Measurements from ENCODE around the gene ITPR1. TPM values are rescaled to one million over a fixed set of nuclear protein-coding genes. Genes with fewer than 3 reads are reported as not detected.

The ITPR1 gene
- polyA plus RNA-seq, 1 donor: 12.7 TPM

- no peak for DNase-seq
- no peaks in the 10 kb centered on the region for H3K4me1 ChIP-seq (ENCODE audit: control insufficient read depth, insufficient read depth, low read length)
- WGBS (ENCODE audit: insufficient coverage, low lambda C conversion rate): 80% methylated on average over 2 of the region's 3 CpGs
- H3K36me3 ChIP-seq (ENCODE audit: control insufficient read depth, insufficient read depth, low read length): no peaks in the 10 kb centered on the region
- no peak overlapping the region for H3K27ac ChIP-seq (ENCODE audit: low read length)
- H3K27me3 ChIP-seq (ENCODE audit: control insufficient read depth, insufficient read depth, low read length): peaks cover 15% of the 10 kb centered on the region
- no peaks in the 10 kb centered on the region for H3K9me3 ChIP-seq (ENCODE audit: control insufficient read depth, low read depth, low read length)
- H3K4me3 ChIP-seq (ENCODE audit: low read length): no peak overlapping the region
Measured at GRCh38 chr3:4478261-4478660, 14.9 kb upstream of the ITPR1 start.

GRCh38 chr3:4491855-4492207 is 1.3 kb upstream of the ITPR1 start:
- no CpG with 5 or more reads among the region's 5 CpGs for WGBS (ENCODE audit: insufficient coverage, low lambda C conversion rate)
- peak overlapping the region; percentile 83 for H3K4me3 ChIP-seq (ENCODE audit: low read length)
- H3K27me3 ChIP-seq (ENCODE audit: control insufficient read depth, insufficient read depth, low read length): peaks cover 26% of the 10 kb centered on the region
- no peak for DNase-seq
- no peak overlapping the region for H3K27ac ChIP-seq (ENCODE audit: low read length)
- H3K4me1 ChIP-seq (ENCODE audit: control insufficient read depth, insufficient read depth, low read length): peaks cover 9% of the 10 kb centered on the region
- no peaks in the 10 kb centered on the region for H3K9me3 ChIP-seq (ENCODE audit: control insufficient read depth, low read depth, low read length)
- H3K36me3 ChIP-seq (ENCODE audit: control insufficient read depth, insufficient read depth, low read length): no peaks in the 10 kb centered on the region

GRCh38 chr3:4492208-4493013 is 737 bp upstream of the ITPR1 start:
- Histone ChIP-seq H3K27me3 (ENCODE audit: control insufficient read depth, insufficient read depth, low read length) (peaks cover 26% of the 10 kb centered on the region), H3K27ac (ENCODE audit: low read length) (peak overlapping the region; percentile 53), H3K36me3 (ENCODE audit: control insufficient read depth, insufficient read depth, low read length) (no peaks in the 10 kb centered on the region), H3K4me1 (ENCODE audit: control insufficient read depth, insufficient read depth, low read length) (peaks cover 9% of the 10 kb centered on the region), H3K4me3 (ENCODE audit: low read length) (peak overlapping the region; percentile 83), H3K9me3 (ENCODE audit: control insufficient read depth, low read depth, low read length) (no peaks in the 10 kb centered on the region)
- peak; percentile 31 to 44 for DNase-seq
- 0% methylated on average over 1 of the region's 43 CpGs for WGBS (ENCODE audit: insufficient coverage, low lambda C conversion rate)

- peak overlapping the region; percentile 83 for H3K4me3 ChIP-seq (ENCODE audit: low read length)
- H3K27me3 ChIP-seq (ENCODE audit: control insufficient read depth, insufficient read depth, low read length): peaks cover 26% of the 10 kb centered on the region
- H3K27ac ChIP-seq (ENCODE audit: low read length): no peak overlapping the region
- peaks cover 9% of the 10 kb centered on the region for H3K4me1 ChIP-seq (ENCODE audit: control insufficient read depth, insufficient read depth, low read length)
- DNase-seq: peak in 1 of 2 donors; percentile 7
- H3K36me3 ChIP-seq (ENCODE audit: control insufficient read depth, insufficient read depth, low read length): no peaks in the 10 kb centered on the region
- H3K9me3 ChIP-seq (ENCODE audit: control insufficient read depth, low read depth, low read length): no peaks in the 10 kb centered on the region
- WGBS (ENCODE audit: insufficient coverage, low lambda C conversion rate): 20% methylated on average over 1 of the region's 28 CpGs
Measured at GRCh38 chr3:4493941-4494894, 1.1 kb downstream of the ITPR1 start.

GRCh38 chr3:4494895-4495264 is 1.7 kb downstream of the ITPR1 start:
- no peaks in the 10 kb centered on the region for H3K9me3 ChIP-seq (ENCODE audit: control insufficient read depth, low read depth, low read length)
- DNase-seq: no peak
- H3K4me3 ChIP-seq (ENCODE audit: low read length): peak overlapping the region; percentile 83
- H3K4me1 ChIP-seq (ENCODE audit: control insufficient read depth, insufficient read depth, low read length): peaks cover 9% of the 10 kb centered on the region
- no peaks in the 10 kb centered on the region for H3K36me3 ChIP-seq (ENCODE audit: control insufficient read depth, insufficient read depth, low read length)
- peaks cover 26% of the 10 kb centered on the region for H3K27me3 ChIP-seq (ENCODE audit: control insufficient read depth, insufficient read depth, low read length)
- no CpG with 5 or more reads among the region's 4 CpGs for WGBS (ENCODE audit: insufficient coverage, low lambda C conversion rate)
- no peak overlapping the region for H3K27ac ChIP-seq (ENCODE audit: low read length)

- Histone ChIP-seq H3K27ac (ENCODE audit: low read length) (no peak overlapping the region), H3K4me1 (ENCODE audit: control insufficient read depth, insufficient read depth, low read length) (peaks cover 9% of the 10 kb centered on the region), H3K27me3 (ENCODE audit: control insufficient read depth, insufficient read depth, low read length) (peaks cover 26% of the 10 kb centered on the region), H3K4me3 (ENCODE audit: low read length) (no peak overlapping the region), H3K9me3 (ENCODE audit: control insufficient read depth, low read depth, low read length) (no peaks in the 10 kb centered on the region), H3K36me3 (ENCODE audit: control insufficient read depth, insufficient read depth, low read length) (no peaks in the 10 kb centered on the region)
- WGBS (ENCODE audit: insufficient coverage, low lambda C conversion rate): no CpG with 5 or more reads among the region's 3 CpGs
- DNase-seq: no peak
Measured at GRCh38 chr3:4495294-4496086, 2.3 kb downstream of the ITPR1 start.

- no peak overlapping the region for H3K4me3 ChIP-seq (ENCODE audit: low read length)
- DNase-seq: no peak
- no peaks in the 10 kb centered on the region for H3K9me3 ChIP-seq (ENCODE audit: control insufficient read depth, low read depth, low read length)
- H3K27me3 ChIP-seq (ENCODE audit: control insufficient read depth, insufficient read depth, low read length): peaks cover 26% of the 10 kb centered on the region
- no peak overlapping the region for H3K27ac ChIP-seq (ENCODE audit: low read length)
- H3K4me1 ChIP-seq (ENCODE audit: control insufficient read depth, insufficient read depth, low read length): peaks cover 9% of the 10 kb centered on the region
- no CpG with 5 or more reads among the region's 3 CpGs for WGBS (ENCODE audit: insufficient coverage, low lambda C conversion rate)
- no peaks in the 10 kb centered on the region for H3K36me3 ChIP-seq (ENCODE audit: control insufficient read depth, insufficient read depth, low read length)
Measured at GRCh38 chr3:4496087-4496452, 2.9 kb downstream of the ITPR1 start.

GRCh38 chr3:4497005-4497692 is 4.0 kb downstream of the ITPR1 start:
- Histone ChIP-seq H3K27ac (ENCODE audit: low read length) (no peak overlapping the region), H3K9me3 (ENCODE audit: control insufficient read depth, low read depth, low read length) (no peaks in the 10 kb centered on the region), H3K4me3 (ENCODE audit: low read length) (no peak overlapping the region), H3K36me3 (ENCODE audit: control insufficient read depth, insufficient read depth, low read length) (no peaks in the 10 kb centered on the region), H3K4me1 (ENCODE audit: control insufficient read depth, insufficient read depth, low read length) (peaks cover 13% of the 10 kb centered on the region), H3K27me3 (ENCODE audit: control insufficient read depth, insufficient read depth, low read length) (peaks cover 17% of the 10 kb centered on the region)
- WGBS (ENCODE audit: insufficient coverage, low lambda C conversion rate): 75% methylated on average over 2 of the region's 5 CpGs
- DNase-seq: no peak

GRCh38 chr3:4497843-4498324 is 4.7 kb downstream of the ITPR1 start:
- H3K36me3 ChIP-seq (ENCODE audit: control insufficient read depth, insufficient read depth, low read length): no peaks in the 10 kb centered on the region
- no CpG with 5 or more reads among the region's 1 CpG for WGBS (ENCODE audit: insufficient coverage, low lambda C conversion rate)

More at GRCh38 chr3:4497843-4498324, 4.7 kb downstream of the ITPR1 start:
- Histone ChIP-seq H3K9me3 (ENCODE audit: control insufficient read depth, low read depth, low read length) (no peaks in the 10 kb centered on the region), H3K27ac (ENCODE audit: low read length) (no peak overlapping the region), H3K4me3 (ENCODE audit: low read length) (no peak overlapping the region), H3K4me1 (ENCODE audit: control insufficient read depth, insufficient read depth, low read length) (peaks cover 11% of the 10 kb centered on the region), H3K27me3 (ENCODE audit: control insufficient read depth, insufficient read depth, low read length) (peaks cover 16% of the 10 kb centered on the region)
- DNase-seq: no peak

Data from large intestine (tissue), 3 donors.